ENCODE results near the gene HOXA11.

HOXA11 gene

GRCh38 chr7:27148756-27149641 lies 36.0 kb downstream of the HOXA11 start:
- no peak for DNase-seq

DNA sequence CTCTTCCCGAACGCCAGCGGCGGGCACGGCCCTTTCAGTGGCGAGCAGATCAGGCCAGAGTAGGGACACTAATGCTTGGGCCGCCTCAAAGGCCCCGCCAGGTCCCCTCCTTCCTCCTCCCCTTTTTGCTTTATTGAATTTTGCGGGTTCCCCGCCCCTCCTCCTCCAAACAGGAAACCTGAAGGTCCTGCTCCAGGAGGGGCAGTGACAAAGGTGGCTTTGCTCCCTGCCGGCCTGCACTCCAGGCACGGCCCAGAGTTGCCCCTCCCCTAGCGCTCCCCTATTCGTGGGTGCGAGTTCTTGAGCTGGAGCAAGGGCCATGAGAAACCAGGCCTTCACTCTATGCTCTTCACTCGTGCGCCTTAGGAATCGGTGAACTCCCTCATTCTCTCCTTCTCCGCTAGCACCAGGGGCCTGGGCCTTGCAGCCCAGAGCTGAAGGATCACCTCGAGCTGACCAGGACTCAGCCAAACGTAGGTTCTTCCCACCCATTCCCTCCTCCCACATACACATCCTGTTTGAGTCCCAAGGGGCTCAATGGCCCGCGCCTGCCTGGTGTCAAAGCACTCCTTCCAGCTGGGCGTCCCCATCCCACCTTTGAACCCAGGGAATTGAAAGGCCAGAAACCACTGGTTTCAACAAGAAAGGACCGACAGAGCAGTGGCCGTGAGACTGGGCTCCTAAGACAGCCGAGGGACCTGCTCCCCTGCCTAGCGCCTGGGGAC lies 36.8 kb downstream of the HOXA11 start:
- no peak for DNase-seq

DNA sequence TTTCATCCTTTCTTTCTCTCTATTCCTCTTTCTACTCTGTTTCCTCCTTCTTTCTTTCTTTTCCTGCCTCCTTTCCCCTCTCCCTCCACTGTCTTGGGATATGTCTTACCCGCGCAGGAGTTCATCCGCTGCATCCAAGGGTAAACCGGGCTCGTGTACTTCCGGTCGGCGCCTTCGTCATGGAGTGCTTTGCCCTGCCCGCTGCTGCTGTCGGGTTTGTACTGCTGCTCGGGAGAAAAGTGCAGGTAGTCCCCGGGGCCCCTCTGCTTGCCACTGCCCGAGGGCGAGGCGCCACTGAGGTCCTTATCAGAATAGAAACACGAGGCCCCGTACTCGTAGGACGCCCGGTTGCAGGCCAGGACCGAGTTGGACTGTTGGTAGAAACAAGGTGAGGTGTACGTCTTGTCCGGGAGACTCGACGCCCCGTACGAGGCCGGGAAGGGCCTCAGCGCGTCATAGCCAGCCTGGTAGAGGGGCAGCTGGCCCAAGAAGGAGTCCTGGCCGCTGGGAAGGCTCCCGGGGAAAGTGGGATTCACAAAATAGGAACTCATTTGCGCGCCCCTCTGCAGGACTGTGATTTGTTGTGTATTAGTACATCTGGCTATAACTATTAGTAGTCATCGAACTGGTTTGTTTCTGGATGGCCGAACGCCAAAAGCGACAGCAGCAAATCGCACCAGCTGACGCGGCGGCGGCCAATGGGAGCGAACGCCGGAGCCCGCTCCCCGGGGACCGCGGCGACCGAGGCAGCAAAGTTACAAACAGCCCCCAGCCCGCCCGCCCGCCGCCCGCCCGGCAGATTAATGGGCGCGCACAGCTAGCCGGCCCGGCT lies 37.6 kb downstream of the HOXA11 start, which contains the start of gene HOXA6:
Gene HOXA6 (minus strand): TSS at position 576 of the 832 bp plus-strand sequence. CDS start 25 bp downstream, at position 551.
- no peak for DNase-seq

DNA sequence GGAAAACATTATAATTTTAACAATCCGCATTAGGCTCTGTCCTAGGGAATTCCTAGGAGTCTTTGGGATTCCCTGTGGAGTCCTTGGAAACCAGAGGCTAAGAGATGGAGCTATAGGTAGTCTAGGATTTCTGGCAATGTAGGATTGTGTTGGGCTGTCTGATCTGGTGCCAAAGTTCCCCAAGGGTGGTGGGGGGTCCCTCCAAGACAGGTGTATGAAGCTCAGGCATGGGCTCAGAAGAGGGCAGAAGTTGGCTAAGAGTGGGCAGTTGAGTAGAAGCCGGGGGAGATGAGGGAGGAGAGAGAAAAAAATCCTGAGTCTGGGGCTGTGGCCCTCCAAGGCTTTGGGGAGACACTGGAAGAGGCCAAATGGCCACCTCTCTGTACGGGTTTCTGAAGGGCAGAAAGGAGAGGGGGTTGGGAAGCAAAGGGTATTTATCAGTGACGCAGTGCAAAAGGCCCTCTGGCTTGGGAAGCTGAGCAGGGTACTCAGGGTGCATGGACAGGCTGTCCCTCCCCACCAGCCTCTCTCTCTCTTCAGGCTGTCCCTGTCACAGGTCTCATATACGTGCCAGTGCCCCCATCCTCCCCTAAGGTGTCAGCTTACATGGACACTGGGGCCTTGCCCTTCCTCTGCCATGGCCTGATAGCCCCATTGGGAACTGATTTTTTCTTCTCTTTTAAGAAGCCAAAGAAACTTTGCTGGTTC lies 38.4 kb downstream of the HOXA11 start:
- no peak for DNase-seq

- no peak for DNase-seq
These were observed 39.1 kb downstream of the HOXA11 start for GRCh38 chr7:27145914-27146412.

GRCh38 chr7:27145165-27145913 lies 39.7 kb downstream of the HOXA11 start:
- DNase-seq, result no peak

GRCh38 chr7:27144781-27145164 lies 40.3 kb downstream of the HOXA11 start:
- DNase-seq, result no peak

DNA sequence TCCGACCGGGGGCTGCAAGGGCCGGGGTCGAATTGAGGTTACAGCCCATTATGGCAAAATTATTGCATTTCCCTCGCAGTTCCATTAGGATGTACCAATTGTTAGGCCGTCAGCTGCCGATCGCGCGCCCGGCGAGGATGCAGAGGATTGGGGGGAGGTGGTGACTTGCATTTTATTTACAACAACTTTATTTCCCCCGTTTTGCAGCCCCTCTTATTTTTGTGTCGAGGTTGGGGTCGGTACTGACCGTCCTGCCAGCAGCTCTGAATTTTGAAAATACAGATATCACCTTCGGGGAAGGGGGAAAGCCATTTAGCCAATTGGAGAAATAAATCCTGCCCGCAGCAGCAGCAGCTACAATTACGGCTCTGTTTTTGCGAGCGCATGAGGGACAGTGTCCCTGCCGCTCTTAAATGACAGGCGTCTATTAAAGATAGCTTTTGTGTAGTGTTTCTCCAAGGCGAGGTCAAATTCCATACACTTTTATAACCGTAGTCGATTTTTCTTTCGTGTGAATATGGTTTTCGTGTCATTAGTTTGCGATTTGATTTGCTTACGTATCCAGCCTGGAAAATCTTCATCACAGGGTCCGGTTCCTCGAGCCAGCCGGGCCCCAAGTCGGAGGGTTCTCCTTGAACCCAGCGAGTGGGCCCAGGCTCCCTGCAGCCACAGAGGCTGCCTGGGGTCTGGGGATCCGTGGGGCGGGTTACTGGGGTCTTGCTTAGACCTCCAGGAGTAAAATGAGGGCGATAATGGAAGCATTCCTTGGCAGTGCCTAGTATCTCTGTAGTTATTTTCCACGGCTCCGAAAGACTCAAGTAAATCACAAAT lies 40.9 kb downstream of the HOXA11 start:
- no peak for DNase-seq

DNA sequence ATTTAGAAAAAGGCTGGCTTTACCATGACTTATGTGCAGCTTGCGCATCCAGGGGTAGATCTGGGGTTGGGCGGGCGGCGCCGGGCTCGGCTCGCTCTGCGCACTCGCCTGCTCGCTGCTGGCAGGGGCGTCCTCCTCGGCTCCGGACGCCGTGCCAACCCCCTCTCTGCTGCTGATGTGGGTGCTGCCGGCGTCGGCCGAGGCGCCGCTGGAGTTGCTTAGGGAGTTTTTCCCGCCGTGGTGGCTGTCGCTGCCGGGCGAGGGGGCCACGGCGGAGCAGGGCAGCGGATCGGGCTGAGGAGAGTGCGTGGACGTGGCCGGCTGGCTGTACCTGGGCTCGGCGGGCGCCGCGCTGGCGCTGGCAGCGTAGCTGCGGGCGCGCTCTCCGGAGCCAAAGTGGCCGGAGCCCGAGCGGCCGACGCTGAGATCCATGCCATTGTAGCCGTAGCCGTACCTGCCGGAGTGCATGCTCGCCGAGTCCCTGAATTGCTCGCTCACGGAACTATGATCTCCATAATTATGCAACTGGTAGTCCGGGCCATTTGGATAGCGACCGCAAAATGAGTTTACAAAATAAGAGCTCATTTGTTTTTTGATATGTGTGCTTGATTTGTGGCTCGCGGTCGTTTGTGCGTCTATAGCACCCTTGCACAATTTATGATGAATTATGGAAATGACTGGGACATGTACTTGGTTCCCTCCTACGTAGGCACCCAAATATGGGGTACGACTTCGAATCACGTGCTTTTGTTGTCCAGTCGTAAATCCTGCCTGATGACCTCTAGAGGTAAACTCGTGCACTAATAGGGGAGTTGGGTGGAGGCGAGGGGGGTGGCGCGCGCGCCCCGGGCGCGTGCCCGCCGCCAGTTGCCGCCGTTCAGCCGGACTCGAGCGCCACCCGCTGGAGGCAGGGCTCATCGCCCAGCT lies 41.7 kb downstream of the HOXA11 start, which contains the start of gene HOXA5:
Gene HOXA5 (minus strand): TSS at position 659 of the 927 bp plus-strand sequence. CDS start 74 bp downstream, at position 585.
- no peak for DNase-seq

- DNase-seq, result no peak
These were observed 42.4 kb downstream of the HOXA11 start for GRCh38 chr7:27142580-27143022.

GRCh38 chr7:27141923-27142579 lies 43.0 kb downstream of the HOXA11 start:
- DNase-seq, result no peak

GRCh38 chr7:27141137-27141922 lies 43.7 kb downstream of the HOXA11 start:
- no peak for DNase-seq

DNA sequence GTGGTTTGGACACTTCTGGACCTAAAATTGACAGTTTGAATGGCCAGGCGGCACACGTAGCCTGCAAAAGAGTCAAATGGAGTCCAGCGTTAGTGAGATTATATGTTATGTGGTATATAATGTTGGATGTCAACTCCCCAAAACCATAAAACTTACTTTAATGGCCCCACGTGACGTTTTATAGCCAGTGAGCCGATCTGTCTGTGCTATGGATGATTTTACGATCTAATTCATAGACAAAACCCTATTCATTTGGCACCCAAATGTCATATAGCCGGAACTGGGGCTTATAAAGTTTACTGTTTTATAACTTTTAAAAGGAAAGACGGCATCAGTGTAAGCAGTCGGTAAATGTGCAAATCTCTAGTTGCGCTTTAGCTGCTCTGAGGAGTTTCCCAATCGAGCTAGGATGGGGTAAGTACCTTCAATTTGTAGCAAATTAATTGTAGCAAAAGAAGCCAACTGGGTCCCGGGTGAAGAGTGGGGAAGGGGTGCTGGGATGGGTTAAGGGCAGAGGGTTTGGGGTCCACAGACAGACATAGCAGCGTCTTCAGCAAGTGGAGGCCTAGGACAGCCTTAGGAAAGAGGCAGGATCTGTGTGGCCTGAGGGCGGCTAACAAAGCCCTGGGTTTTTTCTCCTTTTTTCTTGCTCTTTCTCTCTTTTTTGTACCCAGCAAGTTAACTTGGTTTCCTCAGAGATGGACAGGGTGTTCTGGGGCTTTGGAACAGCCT lies 44.7 kb downstream of the HOXA11 start:
- DNase-seq, result no peak

GRCh38 chr7:27139334-27140125 lies 45.5 kb downstream of the HOXA11 start:
- DNase-seq, result no peak

GRCh38 chr7:27138985-27139333 lies 46.1 kb downstream of the HOXA11 start:
- no peak for DNase-seq
